Fibroblast of skin of abdomen (primary cell): ENCODE results near the gene ATXN2L. TPM values are rescaled to one million over a fixed set of nuclear protein-coding genes. Genes with fewer than 3 reads are reported as not detected.
"Not testable (repeated sequence)": the region's sequence is repeated elsewhere in the genome, so short reads cannot be mapped to it uniquely, and the experiment has no call there.

ENCODE experiments used
- DNase-seq: peaks from one replicate; pipeline ENCODE4 v3.0.0-alpha.2; 2013
- polyA plus RNA-seq, 2 experiments: library from polyadenylated mRNA; unstranded; fragments of 120-200 nt; gene quantifications; one replicate each; pipeline ENCODE4 v1.2.1, GENCODE V29; 2013; ENCODE audit not compliant: insufficient read length in 2 of 2

ATXN2L gene, protein sequence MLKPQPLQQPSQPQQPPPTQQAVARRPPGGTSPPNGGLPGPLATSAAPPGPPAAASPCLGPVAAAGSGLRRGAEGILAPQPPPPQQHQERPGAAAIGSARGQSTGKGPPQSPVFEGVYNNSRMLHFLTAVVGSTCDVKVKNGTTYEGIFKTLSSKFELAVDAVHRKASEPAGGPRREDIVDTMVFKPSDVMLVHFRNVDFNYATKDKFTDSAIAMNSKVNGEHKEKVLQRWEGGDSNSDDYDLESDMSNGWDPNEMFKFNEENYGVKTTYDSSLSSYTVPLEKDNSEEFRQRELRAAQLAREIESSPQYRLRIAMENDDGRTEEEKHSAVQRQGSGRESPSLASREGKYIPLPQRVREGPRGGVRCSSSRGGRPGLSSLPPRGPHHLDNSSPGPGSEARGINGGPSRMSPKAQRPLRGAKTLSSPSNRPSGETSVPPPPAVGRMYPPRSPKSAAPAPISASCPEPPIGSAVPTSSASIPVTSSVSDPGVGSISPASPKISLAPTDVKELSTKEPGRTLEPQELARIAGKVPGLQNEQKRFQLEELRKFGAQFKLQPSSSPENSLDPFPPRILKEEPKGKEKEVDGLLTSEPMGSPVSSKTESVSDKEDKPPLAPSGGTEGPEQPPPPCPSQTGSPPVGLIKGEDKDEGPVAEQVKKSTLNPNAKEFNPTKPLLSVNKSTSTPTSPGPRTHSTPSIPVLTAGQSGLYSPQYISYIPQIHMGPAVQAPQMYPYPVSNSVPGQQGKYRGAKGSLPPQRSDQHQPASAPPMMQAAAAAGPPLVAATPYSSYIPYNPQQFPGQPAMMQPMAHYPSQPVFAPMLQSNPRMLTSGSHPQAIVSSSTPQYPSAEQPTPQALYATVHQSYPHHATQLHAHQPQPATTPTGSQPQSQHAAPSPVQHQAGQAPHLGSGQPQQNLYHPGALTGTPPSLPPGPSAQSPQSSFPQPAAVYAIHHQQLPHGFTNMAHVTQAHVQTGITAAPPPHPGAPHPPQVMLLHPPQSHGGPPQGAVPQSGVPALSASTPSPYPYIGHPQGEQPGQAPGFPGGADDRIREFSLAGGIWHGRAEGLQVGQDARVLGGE
- polyA plus RNA-seq (2013, experiment 1 of 2; ENCODE audit: insufficient read length): 160 TPM
- 180 TPM for polyA plus RNA-seq (2013, experiment 2 of 2; ENCODE audit: insufficient read length)

- DNase-seq: peak; percentile 97
Measured at GRCh38 chr16:28822520-28823290, at the start of gene ATXN2L. Gene ATXN2L, plus strand, starts transcription at chr16:28822999. Its CDS starts 261 bp downstream, at chr16:28823260.

- not testable (repeated sequence) for DNase-seq
Measured at GRCh38 chr16:28781697-28782096, 41.1 kb upstream of the ATXN2L start.

DNA sequence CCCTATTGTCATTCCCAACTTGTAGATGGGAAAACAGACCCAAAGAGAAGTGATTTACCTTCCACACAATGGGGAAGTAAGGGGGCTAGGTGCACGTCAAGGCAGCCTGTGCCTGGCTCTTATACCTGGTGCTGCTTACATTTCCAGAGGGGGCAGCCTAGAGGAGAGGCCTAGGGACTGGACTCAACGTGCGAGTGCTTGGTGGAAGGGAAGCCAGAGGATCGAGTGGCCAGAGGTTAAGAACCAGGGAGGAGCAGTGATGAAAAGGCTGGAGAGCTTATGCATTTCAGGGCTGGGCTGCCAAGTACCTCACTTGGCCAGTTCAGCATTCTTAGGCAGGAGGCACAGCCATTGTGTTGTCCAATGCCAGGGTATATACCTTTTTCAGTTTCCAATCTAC, 40.4 kb upstream of the ATXN2L start:
- DNase-seq: not testable (repeated sequence)

GRCh38 chr16:28802235-28803019, 20.4 kb upstream of the ATXN2L start:
- peak; percentile 63 for DNase-seq

GRCh38 chr16:28807445-28808120, 15.2 kb upstream of the ATXN2L start:
- not testable (repeated sequence) for DNase-seq

DNA sequence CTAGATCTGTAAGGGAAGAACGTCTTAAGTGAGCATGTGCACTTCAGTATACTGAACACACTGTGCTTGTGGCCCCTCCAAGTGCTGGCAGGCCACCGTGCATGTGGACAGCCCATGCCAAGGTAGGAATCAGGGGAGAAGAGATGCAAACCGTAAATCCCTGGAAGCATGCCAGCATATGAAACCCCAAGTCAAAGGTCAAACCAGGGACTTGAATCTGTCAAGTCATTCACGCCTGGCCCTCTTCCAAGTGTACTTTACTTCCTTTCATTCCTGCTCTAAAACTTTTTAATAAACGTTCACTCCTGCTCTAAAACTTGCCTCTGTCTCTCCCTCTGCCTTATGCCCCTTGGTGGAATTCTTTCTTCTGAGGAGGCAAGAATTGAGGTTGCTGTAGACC, 2.8 kb upstream of the ATXN2L start:
- DNase-seq: no peak

- not testable (repeated sequence) for DNase-seq
Measured at GRCh38 chr16:28820546-28820945, 2.3 kb upstream of the ATXN2L start.

DNA sequence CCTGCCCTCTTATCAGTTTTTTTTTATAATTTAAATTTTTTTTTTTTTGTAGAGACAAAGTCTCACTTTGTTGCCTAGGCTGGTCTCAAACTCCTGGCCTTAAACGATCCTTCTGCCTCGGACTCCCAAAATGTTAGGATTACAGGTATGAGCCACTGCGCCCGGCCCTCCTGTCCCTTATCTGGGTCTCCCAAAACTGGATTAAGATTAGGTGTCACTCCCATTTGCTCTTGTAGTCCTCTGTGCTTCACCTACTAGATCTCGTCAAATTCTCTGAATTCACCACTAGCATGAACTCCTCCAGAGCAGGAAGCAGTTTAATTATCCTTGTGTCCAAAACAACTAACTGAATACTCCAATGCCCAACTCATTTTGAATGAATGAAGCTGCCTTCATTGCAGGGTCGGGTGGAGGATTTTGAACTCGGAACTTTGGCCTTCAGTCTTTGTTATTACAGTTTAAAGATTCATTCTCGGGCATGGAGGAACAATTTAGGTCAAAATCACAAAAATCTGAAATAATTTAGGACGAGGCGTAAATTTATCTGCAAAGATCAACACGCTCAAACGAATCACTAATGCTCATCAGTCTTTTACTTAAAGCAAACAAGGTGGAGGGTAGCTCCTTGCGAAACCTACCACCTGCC, 802 bp upstream of the ATXN2L start:
- DNase-seq: no peak

DNA sequence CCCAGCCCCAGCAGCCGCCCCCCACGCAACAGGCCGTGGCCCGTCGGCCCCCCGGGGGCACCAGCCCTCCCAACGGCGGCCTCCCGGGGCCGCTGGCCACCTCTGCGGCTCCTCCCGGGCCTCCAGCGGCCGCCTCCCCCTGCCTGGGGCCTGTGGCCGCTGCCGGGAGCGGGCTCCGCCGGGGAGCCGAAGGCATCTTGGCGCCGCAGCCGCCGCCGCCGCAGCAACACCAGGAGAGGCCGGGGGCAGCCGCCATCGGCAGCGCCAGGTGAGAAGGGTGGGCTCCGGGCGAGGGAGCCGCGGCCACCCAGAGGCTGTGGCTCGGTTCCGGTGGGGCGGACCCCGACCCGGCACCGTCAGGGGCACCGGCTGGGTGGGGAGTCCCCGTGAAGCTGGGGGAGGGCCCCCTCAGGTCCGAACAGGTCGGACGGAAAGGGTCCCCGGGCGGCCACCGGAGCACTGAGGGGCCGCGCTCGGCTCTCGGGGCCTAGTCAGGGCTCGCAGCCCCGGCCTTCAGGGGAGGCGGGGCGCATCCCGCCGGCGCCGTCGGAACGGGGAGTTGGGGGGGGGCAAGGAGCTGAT, 583 bp downstream of the ATXN2L start:
- DNase-seq: no peak

DNA sequence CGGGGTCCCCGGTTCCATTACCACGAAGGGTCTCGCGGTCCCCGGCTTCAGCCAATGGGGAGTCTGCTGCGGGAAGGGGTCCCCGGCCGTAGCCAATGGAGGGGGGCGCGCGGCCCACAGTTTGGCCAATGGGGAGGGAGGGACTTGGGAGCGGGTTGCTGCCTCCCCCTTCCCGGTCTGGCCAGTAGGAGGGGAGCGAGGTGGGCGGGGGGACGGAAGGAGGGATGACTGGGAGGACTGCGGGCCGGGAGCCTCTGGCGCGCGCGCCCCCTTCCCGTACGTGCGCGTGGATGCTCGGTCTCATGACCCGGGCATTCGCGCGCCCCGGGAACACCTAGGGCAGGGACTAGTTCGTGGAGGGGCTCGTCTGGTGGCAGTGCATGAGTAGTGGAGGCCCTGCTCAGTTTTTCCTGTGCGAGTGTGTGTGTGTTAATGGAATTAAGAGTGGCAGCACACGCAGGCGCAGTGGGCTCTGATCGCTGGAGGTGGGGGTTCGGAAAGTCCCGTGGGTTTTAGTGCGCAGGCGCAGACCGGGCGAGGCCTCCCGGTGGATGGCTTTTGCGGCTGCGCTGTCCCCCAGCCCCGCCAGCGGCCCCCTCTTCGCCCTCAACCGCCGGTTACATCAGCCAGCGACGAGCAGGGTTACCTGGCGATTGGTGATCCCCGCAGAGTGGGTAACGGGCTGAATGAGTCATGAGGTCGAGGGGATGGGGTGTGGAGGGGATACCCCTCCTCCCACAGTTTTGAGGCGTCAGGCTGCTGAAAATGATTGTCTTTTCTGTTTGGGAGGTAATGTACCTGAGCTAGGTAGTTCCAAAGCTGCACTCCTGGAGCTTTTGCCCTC, 1.3 kb downstream of the ATXN2L start:
- DNase-seq: peak; percentile 99

- no peak for DNase-seq
Measured at GRCh38 chr16:28824717-28824973, 1.8 kb downstream of the ATXN2L start.

- no peak for DNase-seq
Measured at GRCh38 chr16:28826141-28826540, 3.3 kb downstream of the ATXN2L start.

DNA sequence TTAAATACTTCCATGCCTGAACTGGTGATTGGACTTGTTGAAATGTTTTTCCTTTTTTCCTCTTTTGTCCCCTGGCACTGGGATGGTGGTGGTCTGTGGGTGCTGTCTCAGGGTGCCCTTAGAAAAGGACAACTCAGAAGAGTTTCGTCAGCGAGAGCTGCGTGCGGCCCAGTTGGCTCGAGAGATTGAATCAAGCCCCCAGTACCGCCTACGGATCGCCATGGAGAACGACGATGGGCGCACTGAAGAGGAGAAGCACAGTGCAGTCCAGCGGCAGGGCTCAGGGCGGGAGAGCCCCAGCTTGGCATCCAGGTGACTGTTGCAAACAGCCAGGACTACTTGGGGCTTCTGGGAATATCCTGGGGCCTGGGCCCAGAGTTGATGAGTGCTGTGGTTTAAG, 6.9 kb downstream of the ATXN2L start:
- DNase-seq: no peak

- DNase-seq: no peak
Measured at GRCh38 chr16:28830531-28830930, 7.7 kb downstream of the ATXN2L start.

DNA sequence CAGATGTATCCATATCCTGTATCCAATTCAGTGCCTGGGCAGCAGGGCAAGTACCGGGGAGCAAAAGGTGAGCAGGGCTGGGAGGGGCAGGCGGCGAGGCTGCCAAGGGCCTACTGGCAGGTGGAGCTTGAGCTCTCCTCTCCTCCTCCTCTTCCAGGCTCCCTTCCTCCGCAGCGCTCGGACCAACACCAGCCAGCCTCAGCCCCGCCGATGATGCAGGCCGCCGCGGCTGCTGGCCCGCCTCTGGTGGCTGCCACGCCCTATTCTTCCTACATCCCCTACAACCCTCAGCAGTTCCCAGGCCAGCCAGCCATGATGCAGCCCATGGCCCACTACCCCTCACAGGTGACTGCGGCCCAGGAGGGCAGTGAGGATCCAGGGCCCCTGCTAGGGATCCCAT, 11.6 kb downstream of the ATXN2L start:
- no peak for DNase-seq

GRCh38 chr16:28834873-28835863, 12.4 kb downstream of the ATXN2L start:
- DNase-seq: no peak

GRCh38 chr16:28835864-28836760, 13.3 kb downstream of the ATXN2L start:
- DNase-seq: no peak
